ENCODE data around the gene MYLK4.

The MYLK4 gene

GRCh38 chr6:2754393-2754792 is 3.7 kb upstream of the MYLK4 start:
- no peak for FAIRE-seq

DNA sequence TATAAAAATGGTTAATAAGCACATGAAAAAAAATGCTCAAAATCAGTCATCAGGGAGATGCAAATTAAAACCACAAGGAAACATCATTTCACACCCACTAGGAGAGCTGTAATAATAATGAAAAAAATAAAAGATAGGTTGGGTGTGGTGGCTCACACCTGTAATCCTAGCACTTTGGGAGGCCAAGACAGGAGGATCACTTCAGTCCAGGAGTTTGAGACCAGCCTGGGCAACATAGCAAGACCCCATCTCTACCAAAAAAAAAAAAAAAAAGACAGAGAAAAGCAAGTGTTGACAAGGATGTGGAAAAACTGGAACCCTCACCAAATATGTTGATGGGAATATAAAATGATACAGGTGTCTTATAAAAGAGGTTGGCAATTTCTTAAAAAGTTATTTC is 3.0 kb upstream of the MYLK4 start:
- FAIRE-seq, result no peak

DNA sequence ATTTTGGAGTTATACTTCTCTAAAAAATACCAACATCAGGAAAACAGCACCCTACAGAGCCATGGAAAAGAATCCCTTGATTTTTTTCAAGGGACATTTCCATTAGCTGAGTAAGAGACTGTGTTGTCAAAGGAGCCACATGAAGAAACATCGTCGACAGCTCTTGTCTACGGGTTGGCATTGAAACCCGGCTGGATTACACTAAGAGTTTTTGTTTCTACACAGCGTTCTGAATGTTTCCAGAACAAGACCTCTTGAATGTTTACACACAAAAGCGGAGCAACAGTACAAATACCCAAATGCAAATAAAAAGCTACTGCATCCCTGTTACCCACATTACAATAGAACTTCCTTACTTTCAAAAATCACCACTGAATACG is 2.4 kb upstream of the MYLK4 start:
- no peak for FAIRE-seq

DNA sequence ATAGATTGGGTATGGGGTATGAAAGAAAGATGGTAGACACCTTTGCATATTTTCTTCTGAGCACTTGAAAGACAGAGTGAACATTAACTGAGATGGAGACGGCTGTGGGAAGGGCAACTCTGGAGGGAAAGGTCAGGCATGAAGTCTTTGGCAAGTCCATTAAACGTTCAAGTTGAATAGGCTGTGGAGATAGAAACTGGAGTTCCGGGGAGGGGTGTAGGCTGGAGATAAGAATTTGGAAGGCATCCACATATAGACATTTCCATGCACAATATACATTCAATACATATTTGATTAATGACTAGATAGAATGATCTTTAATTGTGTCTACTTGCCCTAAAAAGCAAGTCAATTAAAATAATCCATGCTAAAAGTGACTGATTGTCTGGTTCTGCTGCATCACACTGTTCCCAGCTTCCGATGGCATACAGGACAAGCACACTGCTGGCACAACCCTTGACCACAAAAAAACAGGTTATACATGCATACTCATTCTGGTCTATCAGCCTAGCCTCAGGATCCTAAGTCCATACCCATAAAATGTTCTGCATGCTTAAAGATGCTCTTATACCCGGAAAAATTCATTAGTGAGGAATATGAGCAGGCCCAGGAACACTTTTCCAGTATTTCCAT is 1.9 kb upstream of the MYLK4 start:
- FAIRE-seq, result no peak

GRCh38 chr6:2751871-2752270 is 1.1 kb upstream of the MYLK4 start:
- FAIRE-seq, result no peak

GRCh38 chr6:2749969-2750600 is 637 bp downstream of the MYLK4 start:
- FAIRE-seq, result peak; percentile 96

GRCh38 chr6:2748183-2748582 is 2.5 kb downstream of the MYLK4 start:
- no peak for FAIRE-seq

DNA sequence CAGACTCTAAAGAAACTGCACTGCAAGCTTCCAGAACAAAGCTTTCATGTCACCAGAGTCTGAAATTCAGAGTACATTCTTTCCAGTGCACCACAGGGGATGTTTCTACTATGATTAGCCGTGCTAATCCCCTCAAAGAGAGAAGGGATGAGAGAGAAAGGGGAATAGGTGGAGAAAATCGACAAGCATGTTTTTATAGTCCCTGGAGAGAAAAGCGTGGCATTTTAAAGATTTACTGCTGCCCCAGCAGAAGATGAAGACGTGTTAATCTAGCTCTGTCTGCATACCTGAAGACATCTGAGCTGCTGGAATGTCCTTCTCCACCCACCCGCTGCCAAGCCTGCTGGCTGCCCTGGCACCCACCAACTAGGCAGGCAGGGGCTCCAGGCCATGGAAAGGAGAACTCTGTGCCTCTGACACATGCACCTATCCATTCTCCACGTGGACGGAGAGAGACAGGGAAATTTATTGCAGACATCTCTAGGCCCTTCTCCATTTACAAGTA is 4.1 kb downstream of the MYLK4 start:
- FAIRE-seq, result no peak

- FAIRE-seq, result no peak
Observed at GRCh38 chr6:2745246-2745645, 5.5 kb downstream of the MYLK4 start.

GRCh38 chr6:2744778-2745177 is 5.9 kb downstream of the MYLK4 start:
- no peak for FAIRE-seq

GRCh38 chr6:2744209-2744771 is 6.4 kb downstream of the MYLK4 start:
- FAIRE-seq, result no peak

DNA sequence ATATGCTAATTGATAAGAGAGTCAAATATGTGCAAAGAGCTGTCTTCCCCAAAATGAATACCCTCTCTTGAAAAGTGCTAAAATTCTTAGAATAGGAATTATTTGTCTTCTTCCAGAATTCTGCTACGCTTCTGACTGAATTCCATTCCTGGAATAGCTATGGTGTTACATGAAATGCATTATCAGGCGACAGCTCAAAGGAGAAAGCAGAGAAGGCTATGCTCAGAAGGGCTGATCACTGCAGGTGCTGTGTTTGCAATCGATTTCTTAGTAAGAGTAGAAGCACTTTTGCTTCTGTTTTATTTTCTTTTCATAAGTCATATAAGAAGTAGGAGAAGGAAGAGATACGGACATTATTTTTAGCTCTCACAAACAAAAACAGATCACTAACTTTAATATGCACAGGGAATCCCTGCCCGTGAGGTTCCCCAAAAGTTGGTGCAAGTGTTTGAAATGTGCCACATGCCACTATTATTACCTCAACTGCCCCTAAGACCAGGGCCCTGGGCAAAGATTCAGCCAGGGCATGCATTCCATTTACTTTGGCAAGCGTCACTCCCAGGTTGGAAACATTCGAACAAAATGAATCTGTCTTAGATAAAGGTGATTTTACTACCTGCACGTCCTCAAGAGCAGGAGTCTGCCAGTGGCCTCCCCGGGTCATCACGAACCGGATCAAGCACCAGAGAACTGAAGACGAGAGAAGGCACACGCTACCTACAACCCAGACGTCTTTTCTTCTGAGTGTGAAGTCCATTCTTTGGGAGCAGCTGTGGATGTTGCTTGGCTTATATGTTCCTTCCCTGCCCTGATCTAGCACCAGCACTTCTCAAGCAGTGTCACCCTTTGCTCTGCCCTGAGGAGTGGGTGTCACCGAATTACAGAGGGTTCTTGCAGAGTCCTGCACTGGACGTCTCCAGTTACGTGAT is 7.2 kb downstream of the MYLK4 start:
- no peak for FAIRE-seq

DNA sequence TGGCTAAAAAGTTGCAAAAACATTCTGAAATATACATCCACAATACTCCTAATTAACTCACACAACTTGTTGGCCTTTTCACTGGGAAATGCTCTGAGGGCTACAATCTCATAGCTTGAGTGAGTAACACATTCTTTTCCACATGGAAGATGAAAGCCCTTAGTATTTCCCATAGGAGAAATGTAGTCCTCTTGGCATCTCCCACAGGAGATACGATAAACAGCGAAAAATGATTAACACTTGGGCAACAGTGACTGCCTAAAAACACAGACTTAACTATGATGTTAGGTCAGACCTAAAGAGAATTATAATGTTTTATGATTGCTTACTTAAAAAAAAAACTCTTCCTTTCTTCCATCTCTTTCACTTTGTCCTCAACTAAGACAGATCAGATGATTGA is 9.0 kb downstream of the MYLK4 start:
- FAIRE-seq, result no peak

DNA sequence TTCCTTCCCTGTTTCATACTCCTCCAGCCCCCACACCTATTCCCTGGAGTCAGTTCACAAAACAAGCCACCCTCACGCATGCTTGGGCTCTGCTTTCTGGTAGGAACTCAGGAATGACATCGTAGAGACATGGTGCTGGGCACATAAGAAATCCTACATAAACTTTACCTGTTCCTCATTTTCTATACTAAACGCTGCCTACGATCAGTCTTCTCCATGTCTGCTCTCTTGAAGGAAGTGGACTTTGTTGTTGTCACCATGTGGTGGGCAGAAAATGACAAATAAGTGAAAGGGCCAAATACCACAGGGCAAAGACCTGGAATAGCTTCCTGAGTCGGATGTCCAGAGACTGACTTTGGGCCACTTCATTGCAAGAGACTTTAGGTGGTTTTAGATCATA is 10.1 kb downstream of the MYLK4 start:
- FAIRE-seq, result no peak

GRCh38 chr6:2739335-2739734 is 11.4 kb downstream of the MYLK4 start:
- no peak for FAIRE-seq

- peak; percentile 83 for FAIRE-seq
Observed at GRCh38 chr6:2738373-2738979, 12.2 kb downstream of the MYLK4 start.

- no peak for FAIRE-seq
Observed at GRCh38 chr6:2737885-2738284, 12.8 kb downstream of the MYLK4 start.

DNA sequence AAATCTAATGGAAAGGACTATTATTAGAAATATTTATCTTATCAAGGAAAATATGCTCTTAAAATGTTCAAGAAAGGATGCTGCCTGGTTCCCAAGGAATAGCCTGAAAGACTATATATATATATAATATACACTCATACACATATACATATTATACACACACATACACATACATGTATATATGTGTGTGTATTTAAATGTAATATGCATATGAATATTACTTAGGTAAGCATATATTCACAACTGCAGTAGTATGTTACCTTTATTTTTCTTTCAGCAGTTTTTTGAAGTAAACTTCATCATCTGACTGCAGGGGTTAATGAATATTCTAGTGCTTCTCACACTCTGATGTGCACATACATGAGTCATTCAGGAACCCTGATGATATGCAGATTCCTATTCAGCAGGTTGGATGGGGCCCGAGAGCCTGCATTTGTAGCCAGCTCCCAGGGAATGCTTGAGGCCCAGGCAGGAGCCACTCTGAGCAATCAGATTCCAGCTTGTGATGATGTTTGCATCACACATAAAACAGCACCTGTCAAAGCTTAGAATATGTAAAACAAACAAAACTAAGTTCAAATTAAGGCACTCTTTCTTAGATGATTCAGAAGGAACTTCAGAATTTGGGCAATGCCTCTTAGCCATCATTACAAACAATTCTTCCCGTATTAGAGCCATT is 16.1 kb downstream of the MYLK4 start:
- FAIRE-seq, result no peak

GRCh38 chr6:2733736-2734480 is 16.8 kb downstream of the MYLK4 start:
- no peak for FAIRE-seq

DNA sequence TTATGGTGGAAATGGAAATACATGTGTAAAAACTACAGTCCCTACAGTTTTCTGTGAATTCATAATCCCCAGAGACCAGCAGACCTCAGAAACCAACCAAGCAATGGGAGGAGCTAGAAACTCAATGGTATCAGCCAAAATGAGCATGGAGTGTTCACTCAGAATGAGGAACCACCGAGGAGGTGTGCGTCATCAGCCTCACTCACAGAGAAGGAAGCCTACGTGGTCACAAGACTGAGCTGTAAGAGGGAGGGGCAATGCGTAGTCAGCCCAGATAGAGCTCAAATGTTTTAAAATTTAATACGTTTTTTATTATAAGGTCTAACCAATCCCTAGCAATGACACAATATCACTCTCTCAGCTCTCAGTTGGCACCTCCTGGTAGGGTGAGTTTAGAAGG is 17.4 kb downstream of the MYLK4 start:
- no peak for FAIRE-seq

DNA sequence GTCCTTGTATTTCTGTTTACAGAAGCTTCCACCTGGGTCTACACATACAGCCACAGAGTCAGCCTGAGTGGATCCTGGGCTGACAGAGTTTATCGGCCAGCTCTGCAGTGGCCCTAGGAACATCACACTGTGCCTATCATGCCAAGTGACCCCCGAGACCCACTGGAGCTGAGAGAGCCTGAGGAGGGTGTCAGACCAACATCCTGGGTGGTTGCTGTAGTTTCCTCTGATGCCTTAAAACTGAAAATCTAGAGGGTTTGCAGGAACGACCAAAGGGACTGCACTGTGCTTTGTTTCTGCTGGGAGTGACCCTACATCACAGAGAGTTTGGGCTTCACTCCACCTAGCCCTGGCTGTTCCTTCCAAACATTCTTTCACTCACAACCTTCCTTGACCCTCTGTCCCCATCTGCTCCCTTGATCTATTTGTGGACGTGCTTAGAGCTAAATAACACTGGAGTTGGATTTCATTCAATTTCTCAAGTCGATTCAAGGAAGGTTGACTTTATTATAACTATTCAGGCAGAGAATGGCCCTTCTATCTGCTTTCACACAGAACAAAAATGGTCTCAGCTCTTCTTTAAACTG is 18.1 kb downstream of the MYLK4 start:
- FAIRE-seq, result no peak

Data from A204.1 (cell line).